Neuronal stem cell (in vitro differentiated cells): ENCODE data around the gene ALKBH7.

Source experiments
- DNase-seq: peaks from one replicate; pipeline ENCODE4 v3.0.0-alpha.2; 2013; ENCODE audit warnings: low spot score
- H2AFZ ChIP-seq: one replicate; pipeline ENCODE4 v1.6.1; 2013; ENCODE audit warnings: mild to moderate bottlenecking, low read length, inconsistent platforms
- H2AK5ac ChIP-seq: 2 replicates; pipeline ENCODE4 v1.6.1; 2013; ENCODE audit warnings: low read depth, mild to moderate bottlenecking, inconsistent platforms, low read length, moderate library complexity, mixed read lengths
- H2BK120ac ChIP-seq: 2 replicates; pipeline ENCODE4 v1.6.1; 2013; ENCODE audit warnings: low read depth, mild to moderate bottlenecking, inconsistent platforms, low read length, moderate library complexity, mixed read lengths
- H2BK12ac ChIP-seq: one replicate; pipeline ENCODE4 v1.6.1; 2013; ENCODE audit warnings: low read length, inconsistent platforms
- H2BK15ac ChIP-seq: 2 replicates; pipeline ENCODE4 v1.6.1; 2013; ENCODE audit warnings: mild to moderate bottlenecking, low read length, inconsistent platforms, mixed read lengths
- H2BK5ac ChIP-seq: one replicate; pipeline ENCODE4 v1.6.1; 2013; ENCODE audit warnings: inconsistent platforms, mild to moderate bottlenecking, low read length, moderate library complexity
- H3K14ac ChIP-seq: one replicate; pipeline ENCODE4 v1.6.1; 2013; ENCODE audit warnings: low read length, inconsistent platforms
- H3K18ac ChIP-seq: 2 replicates; pipeline ENCODE4 v1.6.1; 2013; ENCODE audit warnings: low read length, inconsistent platforms
- H3K23ac ChIP-seq: 2 replicates; pipeline ENCODE4 v1.6.1; 2013; ENCODE audit warnings: low read depth, mild to moderate bottlenecking, mixed read lengths, low read length, inconsistent platforms; ENCODE audit not compliant: poor library complexity
- H3K27ac ChIP-seq: replicated peaks from 3 replicates; pipeline ENCODE4 v1.5.1; 2013; ENCODE audit warnings: low read length, inconsistent platforms
- H3K27me3 ChIP-seq, 3 experiments: 2 replicates each; pipeline ENCODE4 v1.6.1; 2013; ENCODE audit warnings: low read length in 3 of 3, mild to moderate bottlenecking in 2 of 3, inconsistent platforms in 1 of 3, low read depth in 1 of 3, mixed read lengths in 1 of 3, moderate library complexity in 1 of 3; ENCODE audit not compliant: control insufficient read depth in 3 of 3, insufficient read depth in 3 of 3
- H3K36me3 ChIP-seq, 2 donors: replicated peaks in 1 of 2; 2 replicates each; pipeline ENCODE4 v1.6.1; 2013; ENCODE audit warnings: low read length in 2 of 2; ENCODE audit not compliant: control insufficient read depth in 2 of 2, insufficient read depth in 2 of 2
- H3K4ac ChIP-seq: 2 replicates; pipeline ENCODE4 v1.6.1; 2013; ENCODE audit warnings: inconsistent platforms, mild to moderate bottlenecking, low read length, moderate library complexity
- H3K4me1 ChIP-seq, 2 donors: 1 replicate in 1 of 2; 2 replicates in 1 of 2; pipeline ENCODE4 v1.6.1; 2013; ENCODE audit warnings: low read length in 2 of 2, low read depth in 1 of 2; ENCODE audit not compliant: control insufficient read depth in 2 of 2, insufficient read depth in 1 of 2
- H3K4me2 ChIP-seq: one replicate; pipeline ENCODE4 v1.6.1; 2013; ENCODE audit warnings: mild to moderate bottlenecking, low read length, inconsistent platforms; ENCODE audit not compliant: insufficient read depth, poor library complexity, severe bottlenecking
- H3K4me3 ChIP-seq, 2 donors: 2 replicates each; pipeline ENCODE4 v1.5.1; 2013; ENCODE audit warnings: low read length in 2 of 2, mild to moderate bottlenecking in 2 of 2, inconsistent platforms in 1 of 2, moderate library complexity in 1 of 2
- H3K79me1 ChIP-seq: one replicate; pipeline ENCODE4 v1.6.1; 2013; ENCODE audit warnings: low read depth, mild to moderate bottlenecking, inconsistent platforms, low read length, moderate library complexity
- H3K9ac ChIP-seq: one replicate; pipeline ENCODE4 v1.6.1; 2013; ENCODE audit warnings: mild to moderate bottlenecking, low read depth, low read length, inconsistent platforms; ENCODE audit not compliant: poor library complexity
- H3K9me3 ChIP-seq, 2 donors: replicated peaks in 1 of 2; 2 replicates each; pipeline versions ENCODE3 to v1.6.1; 2013; ENCODE audit warnings: low read length in 2 of 2, mild to moderate bottlenecking in 2 of 2, inconsistent platforms in 1 of 2, low read depth in 1 of 2, mixed read lengths in 1 of 2, moderate library complexity in 1 of 2; ENCODE audit not compliant: control insufficient read depth in 2 of 2, insufficient read depth in 1 of 2
- H4K8ac ChIP-seq: one replicate; pipeline ENCODE4 v1.6.1; 2013; ENCODE audit warnings: low read depth, mild to moderate bottlenecking, inconsistent platforms, low read length, moderate library complexity
- H4K91ac ChIP-seq: one replicate; pipeline ENCODE4 v1.6.1; 2013; ENCODE audit warnings: low read length, low read depth, mild to moderate bottlenecking, inconsistent platforms; ENCODE audit not compliant: poor library complexity
- WGBS, 2 donors: extraction: QIAGEN DNeasy Blood & Tissue Kit; methylation state at CpG; one replicate each; pipeline ENCODE4 v1.1.7; 2013; ENCODE audit warnings: missing lambda C conversion rate in 2 of 2, mixed read lengths in 1 of 2; ENCODE audit not compliant: insufficient read length in 2 of 2, insufficient replicate concordance in 1 of 2; ENCODE audit errors: extremely low coverage in 2 of 2; 5-methylcytosine and 5-hydroxymethylcytosine counted together

ALKBH7 gene

GRCh38 chr19:6393074-6393982, 20.7 kb downstream of the ALKBH7 start, which contains the start of gene GTF2F1:
GTF2F1 (minus strand) TSS chr19:6393164; CDS start chr19:6392995, 169 bp downstream.
- H3K18ac ChIP-seq = peak within 1 kb of the TSS; percentile 99
- WGBS, 2 donors = no CpG with 5 or more reads among the region's 69 CpGs
- peak within 1 kb of the TSS; percentile 94 for H2BK5ac ChIP-seq
- peaks cover 12 to 13% of the 10 kb centered on the region in 2 donors for H3K4me1 ChIP-seq
- H2BK15ac ChIP-seq = peak within 1 kb of the TSS; percentile 98
- peak within 1 kb of the TSS; percentile 89 for H3K4me2 ChIP-seq
- no peak within 1 kb of the TSS for H3K14ac ChIP-seq
- no peak within 1 kb of the TSS for H3K4ac ChIP-seq
- H3K23ac ChIP-seq = peak within 1 kb of the TSS; percentile 75
- H2AK5ac ChIP-seq = peak within 1 kb of the TSS; percentile 78
- peak within 1 kb of the TSS; percentile 92 for H3K27ac ChIP-seq
- H3K36me3 ChIP-seq = peaks cover 14 to 34% of the 10 kb centered on the region in 2 donors
- peak within 1 kb of the TSS; percentile 90 for H3K4me3 ChIP-seq
- no peak within 1 kb of the TSS for H4K91ac ChIP-seq
- H3K9me3 ChIP-seq = no peaks in the 10 kb centered on the region
- H3K79me1 ChIP-seq = peaks cover 4% of the 10 kb centered on the region
- H3K9ac ChIP-seq = peak within 1 kb of the TSS; percentile 91
- peak within 1 kb of the TSS; percentile 30 for H2BK12ac ChIP-seq
- H4K8ac ChIP-seq = peak within 1 kb of the TSS; percentile 17
- peak within 1 kb of the TSS; percentile 81 for H2BK120ac ChIP-seq
- peak; percentile 97 for DNase-seq
- peak within 1 kb of the TSS; percentile 100 for H2AFZ ChIP-seq
- no peaks in the 10 kb centered on the region for H3K27me3 ChIP-seq

- Histone ChIP-seq H3K27ac (peak overlapping the region; percentile 92), H4K8ac (no peak overlapping the region), H3K27me3 (no peaks in the 10 kb centered on the region), H2BK12ac (peak overlapping the region; percentile 30), H2BK120ac (peak overlapping the region; percentile 81), H3K9ac (peak overlapping the region; percentile 44), H2BK5ac (peak overlapping the region; percentile 94), H3K36me3 (peaks cover 9 to 28% of the 10 kb centered on the region in 2 donors), H2BK15ac (peak overlapping the region; percentile 98), H3K79me1 (peaks cover 4% of the 10 kb centered on the region), H3K14ac (no peak overlapping the region), H2AFZ (peak overlapping the region; percentile 100), H3K4ac (no peak overlapping the region), H3K9me3 (no peaks in the 10 kb centered on the region), H3K18ac (peak overlapping the region; percentile 98), H3K4me3 (peak overlapping the region; percentile 90), H4K91ac (no peak overlapping the region), H2AK5ac (peak overlapping the region; percentile 78), H3K4me2 (peak overlapping the region; percentile 89), H3K23ac (peak overlapping the region; percentile 75), H3K4me1 (peaks cover 12 to 13% of the 10 kb centered on the region in 2 donors)
- WGBS, 2 donors = no CpG with 5 or more reads among the region's 14 CpGs
- DNase-seq = no peak
These were observed 21.4 kb downstream of the ALKBH7 start for GRCh38 chr19:6393983-6394412.

GRCh38 chr19:6394831-6395230, 22.2 kb downstream of the ALKBH7 start:
- H3K23ac ChIP-seq = no peak overlapping the region
- H3K4me1 ChIP-seq = peaks cover 12 to 13% of the 10 kb centered on the region in 2 donors
- no peak overlapping the region for H4K91ac ChIP-seq
- H3K4ac ChIP-seq = no peak overlapping the region
- H3K9ac ChIP-seq = no peak overlapping the region
- no peak overlapping the region for H2BK15ac ChIP-seq
- no peak overlapping the region for H4K8ac ChIP-seq
- H2AK5ac ChIP-seq = no peak overlapping the region
- DNase-seq = no peak
- H3K9me3 ChIP-seq = no peaks in the 10 kb centered on the region
- WGBS, 2 donors = no CpG with 5 or more reads among the region's 3 CpGs
- peaks cover 4% of the 10 kb centered on the region for H3K79me1 ChIP-seq
- H3K4me2 ChIP-seq = no peak overlapping the region
- no peak overlapping the region for H2BK12ac ChIP-seq
- H2BK5ac ChIP-seq = no peak overlapping the region
- H2BK120ac ChIP-seq = no peak overlapping the region
- no peak overlapping the region for H3K18ac ChIP-seq
- no peak overlapping the region for H3K4me3 ChIP-seq
- H3K36me3 ChIP-seq = peaks cover 4 to 19% of the 10 kb centered on the region in 2 donors
- H2AFZ ChIP-seq = no peak overlapping the region
- no peak overlapping the region for H3K14ac ChIP-seq
- no peaks in the 10 kb centered on the region for H3K27me3 ChIP-seq
- H3K27ac ChIP-seq = no peak overlapping the region

- H3K79me1 ChIP-seq = peaks cover 6% of the 10 kb centered on the region
- no peak overlapping the region for H3K4me2 ChIP-seq
- H3K18ac ChIP-seq = no peak overlapping the region
- DNase-seq = no peak
- H3K14ac ChIP-seq = no peak overlapping the region
- H3K9me3 ChIP-seq = no peaks in the 10 kb centered on the region
- H4K8ac ChIP-seq = no peak overlapping the region
- H3K23ac ChIP-seq = no peak overlapping the region
- H2BK15ac ChIP-seq = peak overlapping the region; percentile 21
- H3K4ac ChIP-seq = peak overlapping the region; percentile 53
- no peak overlapping the region for H3K27ac ChIP-seq
- H3K9ac ChIP-seq = no peak overlapping the region
- peak overlapping the region; percentile 19 for H2AK5ac ChIP-seq
- peaks cover 12 to 13% of the 10 kb centered on the region in 2 donors for H3K4me1 ChIP-seq
- H3K27me3 ChIP-seq = no peaks in the 10 kb centered on the region
- H3K4me3 ChIP-seq = no peak overlapping the region
- H3K36me3 ChIP-seq = peaks cover 2 to 8% of the 10 kb centered on the region in 2 donors
- no CpG with 5 or more reads among the region's 12 CpGs for WGBS, 2 donors
- H2BK5ac ChIP-seq = no peak overlapping the region
- H2BK12ac ChIP-seq = peak overlapping the region; percentile 22
- no peak overlapping the region for H4K91ac ChIP-seq
- H2BK120ac ChIP-seq = no peak overlapping the region
- H2AFZ ChIP-seq = no peak overlapping the region
These were observed 23.7 kb downstream of the ALKBH7 start for GRCh38 chr19:6396305-6396704.
